ENCODE measurements around the gene SLC44A5. TPM values are rescaled to one million over a fixed set of nuclear protein-coding genes. Genes with fewer than 3 reads are reported as not detected.

The SLC44A5 gene
- total RNA-seq, 1 experiment from 2014 or later: 0.18 TPM

DNA sequence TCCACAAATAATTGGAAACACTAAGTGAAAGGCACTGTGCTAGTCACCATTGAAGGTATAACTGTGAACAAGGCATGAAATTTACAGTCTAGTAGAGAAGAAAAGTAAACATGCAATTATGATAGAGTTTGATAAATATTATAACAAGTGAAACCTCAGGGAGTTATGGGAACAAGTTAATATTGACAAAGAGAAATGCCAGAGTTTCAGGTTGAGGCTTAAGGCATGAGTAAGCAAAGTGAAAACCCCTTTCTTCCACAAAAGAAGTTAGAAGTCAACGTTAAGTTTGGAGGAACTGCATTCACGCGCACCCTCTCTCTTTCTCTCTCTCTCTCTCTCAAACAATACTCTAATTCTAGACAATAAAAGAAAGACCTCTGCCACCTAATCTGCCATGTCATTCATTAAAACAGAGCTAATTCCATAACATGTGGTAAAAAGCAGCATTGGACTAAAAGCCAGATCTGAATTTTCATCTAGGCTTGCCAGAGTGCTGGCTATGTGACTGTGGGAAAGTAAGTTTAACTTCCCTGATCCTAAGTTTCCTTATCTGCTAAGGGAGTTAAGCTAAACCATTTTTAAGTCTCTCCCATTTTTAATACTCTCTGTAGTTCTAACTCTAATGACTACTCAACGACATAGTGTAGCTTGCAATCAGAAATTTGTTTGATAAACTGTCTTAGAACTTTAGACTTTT, 22.0 kb downstream of the SLC44A5 start:
- Histone ChIP-seq H3K36me3 (ENCODE audit: control insufficient read depth, insufficient read depth, low read length) (no peaks in the 10 kb centered on the region), H3K4me1 (ENCODE audit: control insufficient read depth, insufficient read depth, low read length) (no peaks in the 10 kb centered on the region), H3K4me3 (ENCODE audit: low read depth in 2 of 2, low read length in 2 of 2) (no peak overlapping the region), H3K27me3 (ENCODE audit: control insufficient read depth, insufficient read depth, low read length) (no peaks in the 10 kb centered on the region), H3K27ac (ENCODE audit: low read length) (no peak overlapping the region), H3K9me3 (ENCODE audit: control insufficient read depth, insufficient read depth, low read depth, low read length) (no peaks in the 10 kb centered on the region)
- no TSS peak for BruUV-seq (replicated peaks)
- no peak for DNase-seq (ENCODE audit: low read depth, low spot score)
- ChIA-PET CTCF (no interaction called here), POLR2A (no interaction called here)
- in situ Hi-C loops (cut with HindIII; ENCODE audit: low pct_unique_long_range_greater_than_20kb, low sequenced_read_pairs): no loop called here
- no peak for ATAC-seq
- no peak for TF ChIP-seq TCF7L2 (IDR thresholded peaks at IDR 0.05; ENCODE audit: low read depth, low read length)
- TF ChIP-seq POLR2AphosphoS5 (IDR thresholded peaks at IDR 0.05; ENCODE audit: low read depth, low read length): no peak
- no peak for TF ChIP-seq REST (IDR thresholded peaks at IDR 0.05; ENCODE audit: insufficient read depth in 1 of 2, low read depth in 2 of 2, low read length in 1 of 2)
- intact Hi-C loops (cut with micrococcal nuclease; ENCODE audit: unreplicated experiment): no loop called here

DNA sequence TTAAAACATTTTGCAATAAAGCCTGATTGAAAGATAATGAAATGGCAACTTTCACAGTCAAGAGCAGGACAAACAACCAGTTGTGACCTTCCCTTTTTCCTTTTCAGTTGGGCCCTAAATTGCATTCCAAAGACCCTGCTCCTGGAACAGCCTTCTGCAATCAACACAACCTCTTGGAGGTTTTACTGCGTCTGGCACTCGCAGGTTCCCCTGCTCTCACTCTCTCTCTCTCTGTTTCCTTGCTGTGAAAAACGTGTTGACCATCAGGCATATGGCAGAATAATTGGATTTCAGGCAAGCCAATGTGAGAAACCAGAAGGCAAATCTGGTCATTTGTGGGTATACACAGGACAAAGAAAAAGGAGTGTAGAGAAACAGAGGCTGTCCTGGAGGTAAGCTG, 23.2 kb downstream of the SLC44A5 start:
- POLR2A ChIA-PET: no interaction called here
- Histone ChIP-seq H3K4me3 (ENCODE audit: low read depth in 2 of 2, low read length in 2 of 2) (no peak overlapping the region), H3K27ac (ENCODE audit: low read length) (no peak overlapping the region), H3K9me3 (ENCODE audit: control insufficient read depth, insufficient read depth, low read depth, low read length) (no peaks in the 10 kb centered on the region), H3K36me3 (ENCODE audit: control insufficient read depth, insufficient read depth, low read length) (no peaks in the 10 kb centered on the region), H3K27me3 (ENCODE audit: control insufficient read depth, insufficient read depth, low read length) (no peaks in the 10 kb centered on the region), H3K4me1 (ENCODE audit: control insufficient read depth, insufficient read depth, low read length) (no peaks in the 10 kb centered on the region)
- DNase-seq (ENCODE audit: low read depth, low spot score) (no peak), ATAC-seq (no peak)
- BruUV-seq (replicated peaks): no TSS peak
- intact Hi-C loops (cut with micrococcal nuclease; ENCODE audit: unreplicated experiment) (no loop called here), in situ Hi-C loops (cut with HindIII; ENCODE audit: low pct_unique_long_range_greater_than_20kb, low sequenced_read_pairs) (no loop called here)
- no peak for TF ChIP-seq TCF7L2 (IDR thresholded peaks at IDR 0.05; ENCODE audit: low read depth, low read length)
- TF ChIP-seq, protein P1, sequence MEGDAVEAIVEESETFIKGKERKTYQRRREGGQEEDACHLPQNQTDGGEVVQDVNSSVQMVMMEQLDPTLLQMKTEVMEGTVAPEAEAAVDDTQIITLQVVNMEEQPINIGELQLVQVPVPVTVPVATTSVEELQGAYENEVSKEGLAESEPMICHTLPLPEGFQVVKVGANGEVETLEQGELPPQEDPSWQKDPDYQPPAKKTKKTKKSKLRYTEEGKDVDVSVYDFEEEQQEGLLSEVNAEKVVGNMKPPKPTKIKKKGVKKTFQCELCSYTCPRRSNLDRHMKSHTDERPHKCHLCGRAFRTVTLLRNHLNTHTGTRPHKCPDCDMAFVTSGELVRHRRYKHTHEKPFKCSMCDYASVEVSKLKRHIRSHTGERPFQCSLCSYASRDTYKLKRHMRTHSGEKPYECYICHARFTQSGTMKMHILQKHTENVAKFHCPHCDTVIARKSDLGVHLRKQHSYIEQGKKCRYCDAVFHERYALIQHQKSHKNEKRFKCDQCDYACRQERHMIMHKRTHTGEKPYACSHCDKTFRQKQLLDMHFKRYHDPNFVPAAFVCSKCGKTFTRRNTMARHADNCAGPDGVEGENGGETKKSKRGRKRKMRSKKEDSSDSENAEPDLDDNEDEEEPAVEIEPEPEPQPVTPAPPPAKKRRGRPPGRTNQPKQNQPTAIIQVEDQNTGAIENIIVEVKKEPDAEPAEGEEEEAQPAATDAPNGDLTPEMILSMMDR (IDR thresholded peaks at IDR 0.05): no peak
- no peak for TF ChIP-seq SIN3A (IDR thresholded peaks at IDR 0.05; ENCODE audit: borderline replicate concordance, insufficient read depth, low read depth, low read length)
- TF ChIP-seq POLR2AphosphoS5 (IDR thresholded peaks at IDR 0.05; ENCODE audit: low read depth, low read length): no peak
- no peak for TF ChIP-seq REST (IDR thresholded peaks at IDR 0.05; ENCODE audit: insufficient read depth in 1 of 2, low read depth in 2 of 2, low read length in 1 of 2)
- CTCF ChIA-PET: no interaction called here

Data from Panc1 (cell line).